HG02870 (cell line): ENCODE data around the gene CCDC61.

Source experiments
- ATAC-seq: cut with Tn5 transposase; IDR thresholded peaks from one replicate; pipeline ENCODE4 v1.9.1; 2021; ENCODE audit warnings: mild to moderate bottlenecking, moderate library complexity; ENCODE audit not compliant: unreplicated experiment

CCDC61 gene

GRCh38 chr19:45994998-45995714, at the start of gene CCDC61:
Gene CCDC61, plus strand, starts transcription at chr19:45995467. Its CDS starts 7,552 bp downstream, at chr19:46003019.
- ATAC-seq = peak; percentile 93

- no peak for ATAC-seq
Measured at GRCh38 chr19:45947926-45948325, 47.3 kb upstream of the CCDC61 start.

- ATAC-seq = no peak
Measured at GRCh38 chr19:45952341-45952685, 43.0 kb upstream of the CCDC61 start.

- no peak for ATAC-seq
Measured at GRCh38 chr19:45952686-45953505, 42.4 kb upstream of the CCDC61 start.

GRCh38 chr19:45953676-45954075, 41.6 kb upstream of the CCDC61 start:
- ATAC-seq = no peak

GRCh38 chr19:45954156-45954555, 41.1 kb upstream of the CCDC61 start:
- ATAC-seq = no peak

GRCh38 chr19:45955905-45956608, 39.2 kb upstream of the CCDC61 start:
- ATAC-seq = no peak

- no peak for ATAC-seq
Measured at GRCh38 chr19:45958320-45958719, 36.9 kb upstream of the CCDC61 start.

GRCh38 chr19:45958769-45959516, 36.3 kb upstream of the CCDC61 start:
- no peak for ATAC-seq

- no peak for ATAC-seq
Measured at GRCh38 chr19:45959517-45960025, 35.7 kb upstream of the CCDC61 start.

GRCh38 chr19:45960595-45961235, 34.6 kb upstream of the CCDC61 start:
- no peak for ATAC-seq

GRCh38 chr19:45962021-45962420, 33.2 kb upstream of the CCDC61 start:
- ATAC-seq = no peak

GRCh38 chr19:45967246-45967645, 28.0 kb upstream of the CCDC61 start:
- ATAC-seq = no peak

- no peak for ATAC-seq
Measured at GRCh38 chr19:45968626-45969025, 26.6 kb upstream of the CCDC61 start.

GRCh38 chr19:45969676-45970075, 25.6 kb upstream of the CCDC61 start:
- ATAC-seq = no peak

GRCh38 chr19:45971260-45971902, 23.9 kb upstream of the CCDC61 start:
- ATAC-seq = no peak

- no peak for ATAC-seq
Measured at GRCh38 chr19:45972081-45972946, 23.0 kb upstream of the CCDC61 start.

- no peak for ATAC-seq
Measured at GRCh38 chr19:45972947-45973540, 22.2 kb upstream of the CCDC61 start.
